Heart left ventricle (tissue), 13 donors: ENCODE results near the gene TXNRD2.

ENCODE experiments used
- POLR2A ChIP-seq, 2 donors: fragments of 450-650 bp; IDR thresholded peaks; one replicate each; pipeline ENCODE4 v1.6.1; 2017; ENCODE audit warnings: antibody characterized with exemption in 2 of 2, mild to moderate bottlenecking in 2 of 2, moderate library complexity in 2 of 2
- TF ChIP-seq, protein P1 (sequence below), 12 donors: fragments of 200-600 bp; sonication (generic) in 4 of 12; IDR thresholded peaks; one replicate each; pipeline versions ENCODE4 v1.5.0 to v1.8.0; 2018 to 2022; ENCODE audit warnings: antibody characterized with exemption in 12 of 12, mild to moderate bottlenecking in 5 of 12
- donor health status: ischemic (EF 13 %, LVEDD 7.1; RV severe dilation, severe dysfunction).
- donor health status: DM: no; HTN: yes; CAD: no.
- donor health status: DM: no; HTN: no; CAD: no.
- donor health status: ischemic (EF 25% LVEDD 6.9; RV normal size, moderate dysfunction).
- donor health status: ischemic (EF 25% LVEDD 5.7; RV mildly dilated, moderate dysfunction).
- donor health status: ischemic (EF 35%, LVEDD 5.7; RV mildly dilated, moderate dysfunction).
- donor health status: nonischemic (EF 11% LVEDD 7.7; RV severe dilation, severe dysfunction).
- donor health status: DM: yes; HTN: yes; CAD: no.
- donor health status: PGD.
- donor health status: ischemic (EF 29% LVEDD 5.4; RV normal size, mild dysfunction).
- donor health status: nonischemic (EF 23%, LVEDD 6.1; RV moderate dilation, normal function).

DNA sequence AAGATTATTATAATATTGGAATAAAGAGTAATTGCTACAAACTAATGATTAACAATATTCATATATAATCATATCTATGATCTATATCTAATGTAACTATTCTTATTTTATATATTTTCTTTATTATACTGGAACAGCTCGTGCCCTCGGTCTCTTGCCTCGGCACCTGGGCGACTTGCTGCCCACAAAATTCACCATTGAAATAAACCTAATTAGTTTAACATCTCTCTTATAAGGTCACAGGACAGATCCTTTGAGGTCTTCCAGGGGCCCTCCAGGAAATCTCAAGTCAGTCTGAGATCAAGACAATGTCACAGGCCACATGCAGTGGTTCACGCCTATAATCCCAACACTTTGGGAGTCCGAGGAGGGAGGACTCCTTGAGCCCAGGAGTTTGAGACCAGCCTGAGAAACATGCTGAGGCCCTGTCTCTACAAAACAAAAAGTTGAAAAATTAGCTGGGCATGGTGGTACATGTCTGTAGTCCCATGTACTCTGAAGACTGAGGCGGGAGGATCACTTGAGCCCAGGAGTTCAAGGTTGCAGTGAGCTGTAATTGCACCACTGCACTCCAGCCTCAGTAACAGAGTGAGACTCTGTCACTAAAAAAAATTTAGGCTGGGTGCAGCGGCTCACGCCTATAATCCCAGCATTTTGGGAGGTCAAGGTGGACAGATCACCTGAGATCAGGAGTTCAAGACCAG lies 6.6 kb upstream of the TXNRD2 start:
- no peak for TF ChIP-seq POLR2A (IDR thresholded peaks at IDR 0.05)
- TF ChIP-seq, protein P1, sequence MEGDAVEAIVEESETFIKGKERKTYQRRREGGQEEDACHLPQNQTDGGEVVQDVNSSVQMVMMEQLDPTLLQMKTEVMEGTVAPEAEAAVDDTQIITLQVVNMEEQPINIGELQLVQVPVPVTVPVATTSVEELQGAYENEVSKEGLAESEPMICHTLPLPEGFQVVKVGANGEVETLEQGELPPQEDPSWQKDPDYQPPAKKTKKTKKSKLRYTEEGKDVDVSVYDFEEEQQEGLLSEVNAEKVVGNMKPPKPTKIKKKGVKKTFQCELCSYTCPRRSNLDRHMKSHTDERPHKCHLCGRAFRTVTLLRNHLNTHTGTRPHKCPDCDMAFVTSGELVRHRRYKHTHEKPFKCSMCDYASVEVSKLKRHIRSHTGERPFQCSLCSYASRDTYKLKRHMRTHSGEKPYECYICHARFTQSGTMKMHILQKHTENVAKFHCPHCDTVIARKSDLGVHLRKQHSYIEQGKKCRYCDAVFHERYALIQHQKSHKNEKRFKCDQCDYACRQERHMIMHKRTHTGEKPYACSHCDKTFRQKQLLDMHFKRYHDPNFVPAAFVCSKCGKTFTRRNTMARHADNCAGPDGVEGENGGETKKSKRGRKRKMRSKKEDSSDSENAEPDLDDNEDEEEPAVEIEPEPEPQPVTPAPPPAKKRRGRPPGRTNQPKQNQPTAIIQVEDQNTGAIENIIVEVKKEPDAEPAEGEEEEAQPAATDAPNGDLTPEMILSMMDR (IDR thresholded peaks at IDR 0.05), result peak in 3 of 12 donors; percentile 5 to 27 (median 13)
